Thoracic aorta (tissue), 2 donors: ENCODE data around the gene ARL17A. TPM values are rescaled to one million over a fixed set of nuclear protein-coding genes. Genes with fewer than 3 reads are reported as not detected.
"Not testable (repeated sequence)": the region's sequence is repeated elsewhere in the genome, so short reads cannot be mapped to it uniquely, and the experiment has no call there.

Source experiments
- ATAC-seq: fragments of 150-250 bp; one replicate; pipeline ENCODE4 v1.8.0; 2017; ENCODE audit warnings: low read depth; ENCODE audit not compliant: insufficient number of reproducible peaks, low FRiP score
- DNase-seq: peaks from one replicate; pipeline ENCODE4 v3.0.0-alpha.2; 2020; ENCODE audit warnings: low spot score
- H3K27ac ChIP-seq, 2 donors: fragments of 200-600 bp; sonication (generic); 1 replicate in 1 of 2; 2 replicates in 1 of 2; pipeline ENCODE4 v1.5.1; 2016; ENCODE audit warnings: mild to moderate bottlenecking in 2 of 2, moderate library complexity in 2 of 2
- H3K27me3 ChIP-seq: fragments of 200-600 bp; sonication (generic); replicated peaks from 2 replicates; pipeline ENCODE4 v1.6.0; 2016; ENCODE audit warnings: mild to moderate bottlenecking; ENCODE audit not compliant: insufficient read depth
- H3K36me3 ChIP-seq: fragments of 200-600 bp; sonication (generic); one replicate; pipeline ENCODE4 v1.5.1; 2016
- H3K4me1 ChIP-seq, 2 donors: fragments of 200-600 bp; sonication (generic); 1 replicate in 1 of 2; 2 replicates in 1 of 2; pipeline versions ENCODE4 v1.5.1 to v1.6.0; 2016; ENCODE audit warnings: low read depth in 2 of 2, mild to moderate bottlenecking in 1 of 2; ENCODE audit not compliant: control insufficient read depth in 1 of 2
- H3K4me3 ChIP-seq: fragments of 200-600 bp; sonication (generic); 2 replicates; pipeline ENCODE4 v1.5.1; 2016; ENCODE audit warnings: mild to moderate bottlenecking
- H3K9me3 ChIP-seq: fragments of 200-600 bp; sonication (generic); 2 replicates; pipeline ENCODE4 v1.5.1; 2016
- total RNA-seq, 2 donors: library from RNA; depleted of rRNA; stranded (reverse); fragments of >200 nt; gene quantifications; one replicate each; pipeline versions ENCODE4 v1.1.0 to v1.2.3, GENCODE V29; 2016

Gene ARL17A
- total RNA-seq = 10 to 100 TPM; 13.7 to 16.1 TPM

GRCh38 chr17:46579083-46580075 lies at the start of gene ARL17A:
Gene ARL17A (minus strand): TSS chr17:46579691. CDS start chr17:46576322, 3,369 bp downstream.
- H3K36me3 ChIP-seq, H3K4me1 ChIP-seq, H3K9me3 ChIP-seq, H3K27me3 ChIP-seq: not testable (repeated sequence)
- peak within 1 kb of the TSS; percentile 55 for H3K4me3 ChIP-seq
- peak; percentile 98 for ATAC-seq
- H3K27ac ChIP-seq = peak within 1 kb of the TSS in 1 of 2 donors; percentile 58
- DNase-seq = peak; percentile 31

DNA sequence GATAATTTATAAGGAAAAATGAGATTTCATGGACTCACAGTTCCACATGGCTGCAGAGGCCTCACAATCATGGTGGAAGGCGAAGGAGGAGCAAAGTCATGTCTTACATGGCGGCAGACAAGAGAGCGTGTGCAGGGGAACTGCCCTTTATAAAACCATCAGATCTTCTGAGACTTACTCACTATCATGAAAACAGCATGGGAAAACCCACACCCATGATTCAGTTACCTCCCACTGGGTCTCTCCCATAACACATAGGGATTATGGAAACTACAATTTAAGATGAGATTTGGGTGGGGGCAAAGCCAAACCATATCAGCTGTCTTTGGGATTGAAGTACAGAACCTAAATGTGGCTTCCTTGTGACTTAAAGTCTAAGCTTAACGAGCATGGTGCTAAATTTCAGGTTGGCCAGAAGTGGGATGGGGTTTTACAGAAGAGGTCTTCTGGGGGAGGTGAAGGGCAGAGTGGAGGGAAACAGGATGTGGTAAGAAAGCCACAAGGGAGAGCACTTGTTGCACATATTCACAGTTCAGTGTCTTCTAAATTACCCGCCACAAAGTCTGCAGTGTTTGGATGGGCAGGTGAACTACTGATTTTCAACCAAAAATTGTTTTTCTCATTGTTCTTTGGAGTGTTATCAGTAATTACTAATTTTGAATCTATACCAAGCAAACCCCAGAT lies 49.4 kb upstream of the ARL17A start:
- not testable (repeated sequence) for H3K4me3 ChIP-seq, H3K27me3 ChIP-seq, H3K36me3 ChIP-seq, ATAC-seq, DNase-seq, H3K9me3 ChIP-seq, H3K4me1 ChIP-seq, H3K27ac ChIP-seq

DNA sequence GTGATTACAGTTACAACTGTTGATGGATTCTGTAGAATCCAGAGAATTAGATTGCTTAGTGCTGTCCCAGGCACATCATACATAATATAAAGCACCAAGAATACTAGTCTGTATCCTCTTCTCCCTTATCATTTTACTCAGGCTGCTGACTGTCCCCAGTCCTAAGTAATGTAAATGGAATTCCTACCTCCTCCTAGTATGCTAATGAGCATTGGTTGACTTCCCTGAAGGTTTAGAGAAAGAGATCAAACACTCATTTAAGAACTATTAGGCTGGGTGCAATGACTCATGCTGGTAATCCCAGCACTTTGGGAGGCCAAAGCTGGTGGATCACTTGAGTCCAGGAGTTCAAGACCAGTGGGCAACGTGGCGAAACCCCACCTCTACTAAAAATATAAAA lies 48.0 kb upstream of the ARL17A start:
- H3K27ac ChIP-seq, H3K4me1 ChIP-seq, H3K4me3 ChIP-seq, H3K27me3 ChIP-seq, H3K9me3 ChIP-seq, H3K36me3 ChIP-seq, ATAC-seq, DNase-seq: not testable (repeated sequence)

- not testable (repeated sequence) for H3K36me3 ChIP-seq, H3K27me3 ChIP-seq, H3K4me3 ChIP-seq, H3K9me3 ChIP-seq, H3K27ac ChIP-seq, ATAC-seq, DNase-seq, H3K4me1 ChIP-seq
These were observed 45.2 kb upstream of the ARL17A start for GRCh38 chr17:46624726-46625125.

- H3K27ac ChIP-seq, H3K9me3 ChIP-seq, H3K4me1 ChIP-seq, H3K36me3 ChIP-seq, DNase-seq, H3K27me3 ChIP-seq, H3K4me3 ChIP-seq, ATAC-seq: not testable (repeated sequence)
These were observed 44.3 kb upstream of the ARL17A start for GRCh38 chr17:46623790-46624189.

GRCh38 chr17:46618975-46619374 lies 39.5 kb upstream of the ARL17A start:
- H3K36me3 ChIP-seq, DNase-seq, H3K27me3 ChIP-seq, H3K9me3 ChIP-seq, H3K27ac ChIP-seq, H3K4me1 ChIP-seq, ATAC-seq, H3K4me3 ChIP-seq: not testable (repeated sequence)

- not testable (repeated sequence) for H3K4me3 ChIP-seq, DNase-seq, H3K9me3 ChIP-seq, H3K27me3 ChIP-seq, ATAC-seq, H3K36me3 ChIP-seq, H3K4me1 ChIP-seq, H3K27ac ChIP-seq
These were observed 37.6 kb upstream of the ARL17A start for GRCh38 chr17:46617121-46617520.

GRCh38 chr17:46613876-46614275 lies 34.4 kb upstream of the ARL17A start:
- not testable (repeated sequence) for H3K27me3 ChIP-seq, DNase-seq, H3K36me3 ChIP-seq, H3K4me1 ChIP-seq, ATAC-seq, H3K9me3 ChIP-seq, H3K27ac ChIP-seq, H3K4me3 ChIP-seq

DNA sequence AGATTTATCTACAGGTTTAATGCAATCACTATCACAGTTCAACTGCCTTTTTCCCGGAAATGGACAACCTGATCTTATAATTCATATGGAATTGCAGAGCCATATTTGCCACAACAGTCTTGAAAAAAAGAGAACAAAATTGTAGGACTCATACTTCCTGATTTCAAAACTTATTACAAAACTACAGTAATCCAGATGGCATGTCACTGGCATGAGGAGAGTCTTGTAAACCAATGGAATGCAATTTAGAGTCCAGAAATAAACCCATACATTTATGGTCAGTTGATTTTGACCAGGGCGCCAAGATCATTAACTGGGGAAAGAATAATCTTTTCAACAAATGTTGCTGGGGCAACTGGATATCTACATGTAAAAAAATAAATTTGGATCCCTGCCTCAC lies 31.8 kb upstream of the ARL17A start:
- H3K36me3 ChIP-seq, DNase-seq, H3K27me3 ChIP-seq, H3K4me3 ChIP-seq, H3K9me3 ChIP-seq, H3K27ac ChIP-seq, H3K4me1 ChIP-seq, ATAC-seq: not testable (repeated sequence)

DNA sequence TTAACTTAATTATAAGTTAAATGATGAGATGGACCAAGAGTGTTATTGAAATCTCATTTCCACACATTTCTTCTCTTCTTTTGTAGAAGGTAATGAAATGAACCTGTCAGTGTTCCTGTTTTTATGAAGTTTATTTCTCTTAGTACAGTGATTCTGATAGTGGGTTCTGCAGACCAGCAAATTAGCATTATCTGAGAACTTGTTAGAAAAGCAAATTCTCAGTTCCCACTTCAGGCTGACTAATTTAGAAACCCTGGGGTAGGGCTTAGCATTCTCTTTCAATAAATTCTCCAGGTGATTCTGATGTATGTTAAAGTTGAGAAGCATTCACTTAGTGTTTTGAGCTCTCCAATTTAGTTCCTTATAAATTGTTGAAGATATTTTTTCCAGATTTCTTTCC lies 23.6 kb upstream of the ARL17A start:
- not testable (repeated sequence) for DNase-seq, ATAC-seq

GRCh38 chr17:46600767-46601166 lies 21.3 kb upstream of the ARL17A start:
- H3K4me1 ChIP-seq, H3K36me3 ChIP-seq, DNase-seq, H3K4me3 ChIP-seq, H3K27ac ChIP-seq, H3K9me3 ChIP-seq, ATAC-seq, H3K27me3 ChIP-seq: not testable (repeated sequence)

More for the DNA sequence above, 23.6 kb upstream of the ARL17A start:
- not testable (repeated sequence) for H3K4me3 ChIP-seq, H3K4me1 ChIP-seq, H3K27me3 ChIP-seq, H3K9me3 ChIP-seq, H3K36me3 ChIP-seq, H3K27ac ChIP-seq

DNA sequence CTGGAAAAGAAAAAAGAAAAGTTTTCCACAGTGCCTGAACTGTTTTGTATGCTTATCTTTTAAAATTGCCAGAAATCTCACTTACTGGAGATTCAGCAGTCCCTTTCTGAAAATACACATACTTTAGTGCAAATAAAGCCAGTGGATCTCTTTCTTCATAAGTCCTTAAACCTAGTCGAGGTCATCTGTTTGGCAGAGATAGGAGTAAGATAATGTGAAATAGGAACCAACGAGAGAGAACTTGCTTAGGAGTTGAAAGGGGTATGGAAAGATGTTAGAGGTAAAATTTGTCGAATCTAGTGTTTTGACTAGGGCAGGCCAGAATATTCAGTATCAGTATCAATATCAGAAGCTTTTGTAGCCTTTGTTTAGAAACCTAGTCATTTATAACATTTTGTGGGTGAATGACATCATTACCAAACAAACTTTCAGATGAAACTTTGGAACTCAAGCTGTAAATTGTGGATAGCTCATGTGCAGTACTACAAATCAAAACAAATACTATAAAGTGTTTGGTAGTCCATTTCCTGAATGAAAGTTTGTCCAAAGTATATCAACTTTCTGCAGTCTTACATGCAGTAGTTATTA lies 18.9 kb upstream of the ARL17A start:
- not testable (repeated sequence) for H3K9me3 ChIP-seq, ATAC-seq, DNase-seq, H3K36me3 ChIP-seq, H3K27ac ChIP-seq, H3K27me3 ChIP-seq, H3K4me3 ChIP-seq, H3K4me1 ChIP-seq
